ENCODE data around the gene ARHGEF12.

The ARHGEF12 gene

GRCh38 chr11:120519474-120519873 lies 183.3 kb downstream of the ARHGEF12 start:
- Histone ChIP-seq H3K79me2 (ENCODE audit: control insufficient read depth, insufficient read depth, low read length) (no peaks in the 10 kb centered on the region), H3K36me3 (ENCODE audit: control insufficient read depth, insufficient read depth, low read length) (no peaks in the 10 kb centered on the region), H2BK5ac (ENCODE audit: low read length) (no peak overlapping the region), H3K27ac (ENCODE audit: low read depth, low read length) (no peak overlapping the region), H4K8ac (ENCODE audit: low read depth, low read length) (no peak overlapping the region), H2BK120ac (ENCODE audit: low read depth, low read length) (no peak overlapping the region), H3K4me3 (ENCODE audit: low read length) (no peak overlapping the region), H3K18ac (ENCODE audit: low read length) (no peak overlapping the region), H3K4ac (ENCODE audit: low read depth, low read length) (no peak overlapping the region), H3K27me3 (ENCODE audit: insufficient read depth, low read length, poor library complexity) (no peaks in the 10 kb centered on the region), H3K56ac (ENCODE audit: low read length) (no peak overlapping the region), H3K79me1 (ENCODE audit: low read length) (no peaks in the 10 kb centered on the region), H2AK5ac (ENCODE audit: low read length) (no peak overlapping the region), H2BK15ac (replicated peaks; ENCODE audit: low read depth) (no peak overlapping the region), H3K9ac (ENCODE audit: low read length) (no peak overlapping the region), H3K23ac (ENCODE audit: low read length) (no peak overlapping the region), H4K5ac (ENCODE audit: low read length) (no peak overlapping the region), H3K4me1 (ENCODE audit: control insufficient read depth, low read depth, low read length) (peaks cover 4% of the 10 kb centered on the region), H3K4me2 (ENCODE audit: low read length) (no peak overlapping the region)
- no peak for DNase-seq
- WGBS (ENCODE audit: extremely low coverage, insufficient coverage, low lambda C conversion rate): no CpG with 5 or more reads among the region's 3 CpGs

DNA sequence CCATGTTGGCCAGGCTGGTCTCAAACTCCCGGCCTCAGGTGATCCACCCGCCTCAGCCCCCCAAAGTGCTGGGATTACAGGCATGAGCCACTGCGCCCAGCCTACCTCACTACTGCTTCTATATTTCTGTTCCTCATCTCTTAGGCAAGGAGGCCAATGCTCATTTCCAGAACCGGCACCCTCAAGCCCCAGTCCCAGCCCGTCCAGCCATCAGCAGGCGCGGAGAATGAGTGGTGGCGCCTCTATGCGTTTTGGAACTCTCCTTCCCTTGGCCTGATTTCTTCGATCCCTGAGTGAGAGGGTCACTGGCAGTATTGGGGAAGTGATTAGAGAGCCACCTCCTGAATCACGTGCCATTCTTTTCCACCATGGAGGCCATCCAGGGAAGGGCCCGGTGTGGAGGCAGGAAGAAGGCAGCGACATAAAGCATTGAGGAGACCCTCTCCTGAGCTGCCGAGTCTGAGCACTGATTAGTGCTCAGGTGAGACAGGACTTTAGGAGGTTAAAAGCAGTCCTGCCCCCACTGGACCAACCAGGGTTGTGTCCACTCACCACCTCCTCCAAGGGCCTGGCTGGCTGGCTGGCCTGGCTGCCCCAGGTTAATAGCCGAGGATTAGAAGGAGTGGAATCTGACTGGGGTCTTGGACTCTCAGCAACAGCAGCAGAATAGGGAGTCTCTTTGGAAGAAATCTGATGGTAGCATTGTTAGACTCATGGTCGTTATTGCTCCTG lies 184.0 kb downstream of the ARHGEF12 start:
- Histone ChIP-seq H2BK120ac (ENCODE audit: low read depth, low read length) (no peak overlapping the region), H2AK5ac (ENCODE audit: low read length) (no peak overlapping the region), H2BK5ac (ENCODE audit: low read length) (no peak overlapping the region), H4K5ac (ENCODE audit: low read length) (no peak overlapping the region), H3K18ac (ENCODE audit: low read length) (no peak overlapping the region), H3K79me1 (ENCODE audit: low read length) (no peaks in the 10 kb centered on the region), H3K9ac (ENCODE audit: low read length) (no peak overlapping the region), H3K4ac (ENCODE audit: low read depth, low read length) (no peak overlapping the region), H3K27me3 (ENCODE audit: insufficient read depth, low read length, poor library complexity) (no peaks in the 10 kb centered on the region), H3K4me2 (ENCODE audit: low read length) (no peak overlapping the region), H3K56ac (ENCODE audit: low read length) (no peak overlapping the region), H3K36me3 (ENCODE audit: control insufficient read depth, insufficient read depth, low read length) (no peaks in the 10 kb centered on the region), H4K8ac (ENCODE audit: low read depth, low read length) (no peak overlapping the region), H3K4me1 (ENCODE audit: control insufficient read depth, low read depth, low read length) (peaks cover 4% of the 10 kb centered on the region), H3K4me3 (ENCODE audit: low read length) (no peak overlapping the region), H2BK15ac (replicated peaks; ENCODE audit: low read depth) (no peak overlapping the region), H3K23ac (ENCODE audit: low read length) (no peak overlapping the region), H3K79me2 (ENCODE audit: control insufficient read depth, insufficient read depth, low read length) (no peaks in the 10 kb centered on the region), H3K27ac (ENCODE audit: low read depth, low read length) (no peak overlapping the region)
- WGBS (ENCODE audit: extremely low coverage, insufficient coverage, low lambda C conversion rate): no CpG with 5 or more reads among the region's 16 CpGs
- no peak for DNase-seq

DNA sequence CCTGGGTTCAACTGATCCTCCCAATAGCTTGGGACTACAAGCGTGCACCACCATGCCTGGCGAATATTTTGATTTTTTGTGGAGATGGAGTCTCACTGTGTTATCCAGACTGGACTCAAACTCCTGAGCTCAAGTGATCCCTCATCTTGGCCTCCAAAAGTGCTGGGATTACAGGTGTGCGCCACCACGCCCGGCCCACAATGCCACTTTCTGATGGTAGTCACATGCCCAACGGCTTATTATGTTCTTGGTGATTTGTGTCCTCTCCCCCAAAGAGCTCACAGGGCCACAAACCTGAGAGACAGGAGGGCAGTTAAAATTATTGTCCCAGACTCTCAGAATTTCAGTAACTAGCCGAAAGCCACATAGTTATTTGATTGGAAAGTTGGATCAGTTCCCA lies 185.0 kb downstream of the ARHGEF12 start:
- Histone ChIP-seq H3K79me2 (ENCODE audit: control insufficient read depth, insufficient read depth, low read length) (no peaks in the 10 kb centered on the region), H3K23ac (ENCODE audit: low read length) (no peak overlapping the region), H3K4ac (ENCODE audit: low read depth, low read length) (no peak overlapping the region), H4K5ac (ENCODE audit: low read length) (no peak overlapping the region), H3K9ac (ENCODE audit: low read length) (no peak overlapping the region), H3K27me3 (ENCODE audit: insufficient read depth, low read length, poor library complexity) (no peaks in the 10 kb centered on the region), H3K79me1 (ENCODE audit: low read length) (no peaks in the 10 kb centered on the region), H3K4me1 (ENCODE audit: control insufficient read depth, low read depth, low read length) (peaks cover 4% of the 10 kb centered on the region), H2BK120ac (ENCODE audit: low read depth, low read length) (no peak overlapping the region), H3K18ac (ENCODE audit: low read length) (no peak overlapping the region), H2AK5ac (ENCODE audit: low read length) (no peak overlapping the region), H3K56ac (ENCODE audit: low read length) (no peak overlapping the region), H3K27ac (ENCODE audit: low read depth, low read length) (no peak overlapping the region), H3K4me3 (ENCODE audit: low read length) (no peak overlapping the region), H4K8ac (ENCODE audit: low read depth, low read length) (no peak overlapping the region), H3K36me3 (ENCODE audit: control insufficient read depth, insufficient read depth, low read length) (no peaks in the 10 kb centered on the region), H2BK5ac (ENCODE audit: low read length) (no peak overlapping the region), H3K4me2 (ENCODE audit: low read length) (no peak overlapping the region), H2BK15ac (replicated peaks; ENCODE audit: low read depth) (no peak overlapping the region)
- no peak for DNase-seq
- no CpG with 5 or more reads among the region's 7 CpGs for WGBS (ENCODE audit: extremely low coverage, insufficient coverage, low lambda C conversion rate)

GRCh38 chr11:120522021-120522420 lies 185.8 kb downstream of the ARHGEF12 start:
- Histone ChIP-seq H2AK5ac (ENCODE audit: low read length) (no peak overlapping the region), H3K23ac (ENCODE audit: low read length) (no peak overlapping the region), H3K4me2 (ENCODE audit: low read length) (no peak overlapping the region), H3K4me1 (ENCODE audit: control insufficient read depth, low read depth, low read length) (peaks cover 4% of the 10 kb centered on the region), H3K27me3 (ENCODE audit: insufficient read depth, low read length, poor library complexity) (no peaks in the 10 kb centered on the region), H3K79me2 (ENCODE audit: control insufficient read depth, insufficient read depth, low read length) (no peaks in the 10 kb centered on the region), H3K36me3 (ENCODE audit: control insufficient read depth, insufficient read depth, low read length) (no peaks in the 10 kb centered on the region), H2BK15ac (replicated peaks; ENCODE audit: low read depth) (no peak overlapping the region), H3K18ac (ENCODE audit: low read length) (no peak overlapping the region), H3K27ac (ENCODE audit: low read depth, low read length) (no peak overlapping the region), H2BK120ac (ENCODE audit: low read depth, low read length) (no peak overlapping the region), H4K5ac (ENCODE audit: low read length) (no peak overlapping the region), H2BK5ac (ENCODE audit: low read length) (no peak overlapping the region), H3K4ac (ENCODE audit: low read depth, low read length) (no peak overlapping the region), H3K4me3 (ENCODE audit: low read length) (no peak overlapping the region), H3K9ac (ENCODE audit: low read length) (no peak overlapping the region), H3K79me1 (ENCODE audit: low read length) (no peaks in the 10 kb centered on the region), H3K56ac (ENCODE audit: low read length) (no peak overlapping the region), H4K8ac (ENCODE audit: low read depth, low read length) (no peak overlapping the region)
- no peak for DNase-seq
- WGBS (ENCODE audit: extremely low coverage, insufficient coverage, low lambda C conversion rate): no CpG with 5 or more reads among the region's 11 CpGs

DNA sequence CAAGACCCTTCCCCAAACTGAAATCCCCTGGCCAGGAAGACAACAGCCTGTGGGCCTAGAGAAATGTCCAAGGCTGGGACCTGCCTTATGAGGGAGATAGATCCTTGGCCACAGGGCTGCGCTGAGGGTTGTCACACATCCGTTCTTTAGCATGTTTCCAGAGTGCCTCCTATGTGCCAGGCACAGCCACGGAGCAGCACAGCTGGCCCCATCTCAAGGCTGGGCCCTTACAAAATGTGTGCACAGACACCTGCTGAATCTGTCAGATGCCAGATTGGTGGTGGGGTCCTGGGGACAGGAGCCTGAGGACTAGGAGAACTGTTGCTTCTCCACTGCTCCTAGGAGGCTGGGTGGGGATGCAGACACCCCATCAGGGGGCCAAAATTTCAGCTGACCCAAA lies 186.5 kb downstream of the ARHGEF12 start:
- WGBS (ENCODE audit: extremely low coverage, insufficient coverage, low lambda C conversion rate): no CpG with 5 or more reads among the region's 3 CpGs
- H2BK120ac ChIP-seq (ENCODE audit: low read depth, low read length): no peak overlapping the region
- H3K9ac ChIP-seq (ENCODE audit: low read length): no peak overlapping the region
- no peak overlapping the region for H2AK5ac ChIP-seq (ENCODE audit: low read length)
- H3K79me1 ChIP-seq (ENCODE audit: low read length): no peaks in the 10 kb centered on the region
- no peak overlapping the region for H3K27ac ChIP-seq (ENCODE audit: low read depth, low read length)
- H3K79me2 ChIP-seq (ENCODE audit: control insufficient read depth, insufficient read depth, low read length): no peaks in the 10 kb centered on the region
- H3K36me3 ChIP-seq (ENCODE audit: control insufficient read depth, insufficient read depth, low read length): no peaks in the 10 kb centered on the region
- no peak overlapping the region for H3K4me2 ChIP-seq (ENCODE audit: low read length)
- DNase-seq: no peak
- H3K4me1 ChIP-seq (ENCODE audit: control insufficient read depth, low read depth, low read length): peaks cover 2% of the 10 kb centered on the region
- H2BK15ac ChIP-seq (replicated peaks; ENCODE audit: low read depth): no peak overlapping the region
- H4K5ac ChIP-seq (ENCODE audit: low read length): no peak overlapping the region
- H3K4ac ChIP-seq (ENCODE audit: low read depth, low read length): no peak overlapping the region
- no peaks in the 10 kb centered on the region for H3K27me3 ChIP-seq (ENCODE audit: insufficient read depth, low read length, poor library complexity)
- no peak overlapping the region for H4K8ac ChIP-seq (ENCODE audit: low read depth, low read length)
- no peak overlapping the region for H3K23ac ChIP-seq (ENCODE audit: low read length)
- no peak overlapping the region for H3K18ac ChIP-seq (ENCODE audit: low read length)
- no peak overlapping the region for H3K56ac ChIP-seq (ENCODE audit: low read length)
- H2BK5ac ChIP-seq (ENCODE audit: low read length): no peak overlapping the region
- no peak overlapping the region for H3K4me3 ChIP-seq (ENCODE audit: low read length)

DNA sequence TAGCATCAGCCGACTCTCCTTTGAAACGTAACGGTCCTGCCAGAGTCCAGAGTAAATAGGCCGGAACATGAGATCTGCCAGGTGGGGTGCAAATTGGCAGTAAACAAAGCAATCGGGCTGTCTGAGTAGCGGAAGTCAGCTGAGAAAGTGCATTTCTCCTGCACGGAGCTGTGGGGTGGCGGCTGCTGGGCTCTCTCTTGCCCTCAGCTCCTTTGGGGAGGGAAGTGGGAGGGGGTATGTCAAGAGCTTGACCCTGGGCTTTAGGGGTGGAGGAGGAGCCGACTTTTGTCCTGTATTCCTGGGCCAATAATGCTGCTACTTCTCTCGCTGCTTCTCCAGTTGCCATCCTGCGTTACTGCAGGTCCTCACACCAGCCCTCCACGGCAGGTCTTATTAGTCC lies 187.0 kb downstream of the ARHGEF12 start:
- Histone ChIP-seq H3K4ac (ENCODE audit: low read depth, low read length) (no peak overlapping the region), H3K4me2 (ENCODE audit: low read length) (no peak overlapping the region), H3K79me1 (ENCODE audit: low read length) (no peaks in the 10 kb centered on the region), H3K4me3 (ENCODE audit: low read length) (no peak overlapping the region), H2BK120ac (ENCODE audit: low read depth, low read length) (no peak overlapping the region), H3K36me3 (ENCODE audit: control insufficient read depth, insufficient read depth, low read length) (no peaks in the 10 kb centered on the region), H3K4me1 (ENCODE audit: control insufficient read depth, low read depth, low read length) (peaks cover 2% of the 10 kb centered on the region), H3K27me3 (ENCODE audit: insufficient read depth, low read length, poor library complexity) (no peaks in the 10 kb centered on the region), H2BK5ac (ENCODE audit: low read length) (no peak overlapping the region), H2BK15ac (replicated peaks; ENCODE audit: low read depth) (no peak overlapping the region), H3K18ac (ENCODE audit: low read length) (no peak overlapping the region), H3K23ac (ENCODE audit: low read length) (no peak overlapping the region), H3K79me2 (ENCODE audit: control insufficient read depth, insufficient read depth, low read length) (no peaks in the 10 kb centered on the region), H4K8ac (ENCODE audit: low read depth, low read length) (no peak overlapping the region), H3K9ac (ENCODE audit: low read length) (no peak overlapping the region), H3K27ac (ENCODE audit: low read depth, low read length) (no peak overlapping the region), H3K56ac (ENCODE audit: low read length) (no peak overlapping the region), H4K5ac (ENCODE audit: low read length) (no peak overlapping the region), H2AK5ac (ENCODE audit: low read length) (no peak overlapping the region)
- WGBS (ENCODE audit: extremely low coverage, insufficient coverage, low lambda C conversion rate): no CpG with 5 or more reads among the region's 12 CpGs
- DNase-seq: no peak

Measured in mesendoderm (in vitro differentiated cells).